ENCODE results near the gene GFRA4.

GFRA4 gene

DNA sequence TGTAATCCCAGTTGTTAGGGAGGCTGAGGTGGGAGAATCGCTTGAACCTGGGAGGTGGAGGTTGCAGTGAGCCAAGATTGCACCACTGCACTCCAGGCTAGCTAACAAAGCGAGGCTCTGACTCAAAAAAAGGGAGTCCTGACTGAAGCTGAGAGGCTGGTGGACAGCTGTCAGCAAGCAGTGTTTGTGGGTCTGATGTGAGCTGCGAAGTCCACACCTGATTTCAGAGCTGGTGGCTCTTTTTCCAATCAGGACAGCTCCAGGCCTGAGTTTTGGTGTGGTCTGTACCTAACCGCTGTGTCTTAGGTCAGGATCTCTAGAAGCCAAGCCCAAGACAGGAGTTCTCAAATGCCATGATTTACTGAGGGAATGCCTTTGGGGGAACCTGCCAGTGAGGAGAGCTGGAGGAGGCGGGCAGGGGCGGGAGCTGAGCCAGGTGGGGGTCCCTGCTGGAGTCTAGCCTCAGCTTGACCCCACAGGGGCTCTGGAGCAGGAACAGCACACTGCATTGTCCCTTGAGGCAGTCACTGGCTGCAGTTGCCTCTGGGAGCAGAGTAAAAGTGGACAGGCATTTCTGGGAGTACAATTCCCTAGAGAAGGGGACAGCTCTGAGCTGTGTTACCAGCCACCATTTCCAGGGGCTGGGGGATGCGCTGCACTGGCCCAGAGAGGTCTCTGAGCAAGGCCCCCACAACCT lies 5.0 kb downstream of the GFRA4 start:
- no peak for DNase-seq (ENCODE audit: low read depth, low spot score)
- no peak overlapping the region for H3K27ac ChIP-seq

DNA sequence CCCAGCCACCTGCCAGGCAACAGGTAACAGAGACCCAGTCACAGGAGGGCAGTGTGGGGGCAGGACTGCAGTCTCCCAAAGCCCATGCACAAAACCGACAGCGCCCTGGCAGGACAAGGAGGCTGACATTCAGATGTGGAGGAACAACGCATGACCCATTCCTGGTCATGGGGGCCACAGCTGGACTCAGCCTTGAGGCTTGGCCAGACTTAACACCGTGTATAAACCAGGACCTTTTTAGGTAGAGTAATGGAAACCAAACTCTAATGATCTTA lies 8.1 kb downstream of the GFRA4 start:
- no peak overlapping the region for H3K27ac ChIP-seq
- DNase-seq (ENCODE audit: low read depth, low spot score) = no peak

DNA sequence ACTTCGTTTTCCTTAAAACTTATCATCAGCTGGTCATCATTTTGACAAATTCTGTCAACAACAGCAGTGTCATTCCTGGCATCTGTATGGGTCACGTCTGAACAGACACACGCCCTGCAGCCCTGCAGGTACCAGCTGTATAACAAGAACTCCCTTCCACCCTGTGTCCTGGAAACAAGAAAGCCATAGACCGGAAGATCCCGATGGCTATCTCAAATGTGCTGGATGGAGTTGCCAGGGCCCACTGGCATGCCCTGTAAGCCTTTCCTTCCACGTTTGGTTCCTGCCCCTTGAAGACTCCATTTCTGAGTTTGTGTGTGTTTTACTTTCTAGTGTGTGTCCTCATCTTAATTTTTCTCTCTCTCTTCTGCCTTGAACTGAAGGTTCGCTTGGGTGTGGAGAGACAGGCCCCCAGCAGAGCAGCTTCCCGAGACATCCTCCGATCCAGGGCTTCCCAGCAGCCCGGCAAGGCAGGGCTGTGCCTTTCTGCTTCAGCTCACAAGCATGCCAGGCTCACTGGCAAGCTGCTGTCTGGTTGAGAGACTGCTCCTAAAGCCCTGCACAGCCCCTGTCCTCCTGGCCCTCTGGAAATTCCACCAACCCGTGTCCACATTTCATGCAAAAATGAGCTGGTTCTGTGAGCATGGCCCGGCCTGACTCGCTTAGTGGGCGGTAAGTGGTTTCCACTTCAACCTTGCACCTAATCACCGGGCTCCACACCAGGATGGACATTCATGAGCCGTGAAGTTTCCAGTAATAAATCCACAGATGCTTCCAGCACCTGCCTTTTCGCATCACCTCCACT lies 8.7 kb downstream of the GFRA4 start:
- no peak for DNase-seq (ENCODE audit: low read depth, low spot score)
- no peak overlapping the region for H3K27ac ChIP-seq

DNA sequence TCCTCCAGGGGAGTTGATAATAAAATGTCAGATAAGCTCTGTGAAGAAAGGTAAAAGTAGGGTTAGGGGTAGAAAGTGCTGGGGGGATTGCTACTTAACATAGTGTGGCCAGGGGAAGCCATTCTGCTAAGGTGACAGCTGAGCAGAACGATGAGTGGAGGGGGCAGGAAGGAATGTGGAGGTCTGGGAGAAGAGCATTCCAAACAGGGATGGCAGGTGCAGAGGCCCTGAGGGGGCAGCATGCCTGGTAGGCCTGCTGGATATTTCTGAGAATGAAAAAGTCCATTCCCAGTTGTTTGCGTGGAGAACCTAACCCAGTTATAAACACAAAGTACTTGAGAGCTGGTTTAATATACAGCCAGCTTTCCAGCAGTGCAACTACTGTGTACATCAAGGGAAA lies 9.3 kb downstream of the GFRA4 start:
- DNase-seq (ENCODE audit: low read depth, low spot score) = no peak
- H3K27ac ChIP-seq = no peak overlapping the region

DNA sequence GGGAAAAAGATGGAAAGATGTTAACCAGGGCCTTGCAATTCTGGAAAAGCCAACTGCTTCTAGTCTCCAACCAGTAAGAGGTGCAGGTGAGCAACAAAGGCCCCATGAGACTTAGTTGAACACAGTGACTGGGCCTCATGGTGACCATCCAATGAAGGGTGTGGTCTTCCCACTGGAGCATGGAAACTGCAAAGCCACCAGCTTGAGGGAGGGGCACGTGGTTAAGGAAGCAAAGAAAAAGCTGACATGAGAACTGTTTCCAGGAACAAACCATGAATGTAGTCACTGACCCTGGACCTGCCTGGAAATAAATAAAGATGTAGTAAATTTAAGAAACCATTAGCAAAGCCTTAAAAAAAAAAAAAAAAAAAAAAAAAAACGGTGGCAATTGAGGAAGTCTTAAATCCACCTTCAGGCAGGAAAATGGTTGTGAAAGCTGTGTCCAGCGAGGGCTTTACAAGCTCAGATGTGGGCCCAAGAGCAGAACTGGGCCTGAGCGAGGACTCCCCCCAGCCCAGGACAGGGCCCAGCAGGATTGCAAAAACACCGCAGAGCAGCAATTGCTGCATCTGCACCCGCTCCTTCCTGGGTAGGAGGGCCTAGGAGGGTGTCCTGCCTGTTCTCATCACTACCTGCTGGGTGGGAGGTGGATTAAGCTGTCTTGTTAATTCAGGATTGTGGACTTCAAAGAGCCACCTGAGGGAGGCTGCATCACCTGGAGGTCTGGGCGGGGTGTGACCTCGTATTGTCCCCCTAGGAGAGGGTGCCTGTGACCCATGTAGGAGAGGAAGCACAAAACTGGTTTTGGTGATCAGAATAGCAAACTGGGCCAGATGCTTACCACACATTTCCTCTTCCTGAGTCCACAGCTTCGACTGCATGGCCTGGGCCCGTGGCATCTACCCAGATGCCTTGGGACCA lies 10.3 kb downstream of the GFRA4 start:
- no peak overlapping the region for H3K27ac ChIP-seq
- DNase-seq (ENCODE audit: low read depth, low spot score) = no peak

DNA sequence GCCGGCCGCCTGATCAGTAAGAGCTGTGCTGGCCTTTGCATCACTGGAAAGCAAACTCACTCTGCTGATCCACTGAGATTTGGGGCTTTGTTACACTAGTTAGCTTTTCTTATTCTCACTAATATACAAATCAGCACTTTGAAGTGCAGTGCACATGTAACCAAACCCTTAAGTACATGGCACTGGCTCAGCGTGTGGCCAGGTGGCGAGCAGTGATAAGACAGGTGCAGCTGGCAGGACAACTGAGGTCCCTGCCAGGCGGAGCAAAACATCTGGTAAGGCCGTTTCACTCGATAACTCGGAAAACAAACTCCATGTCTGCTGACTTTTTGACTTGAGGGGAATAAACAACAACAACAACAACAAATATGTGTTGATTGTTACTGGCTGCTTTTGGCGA lies 11.0 kb downstream of the GFRA4 start:
- no peak for DNase-seq (ENCODE audit: low read depth, low spot score)
- H3K27ac ChIP-seq = no peak overlapping the region

DNA sequence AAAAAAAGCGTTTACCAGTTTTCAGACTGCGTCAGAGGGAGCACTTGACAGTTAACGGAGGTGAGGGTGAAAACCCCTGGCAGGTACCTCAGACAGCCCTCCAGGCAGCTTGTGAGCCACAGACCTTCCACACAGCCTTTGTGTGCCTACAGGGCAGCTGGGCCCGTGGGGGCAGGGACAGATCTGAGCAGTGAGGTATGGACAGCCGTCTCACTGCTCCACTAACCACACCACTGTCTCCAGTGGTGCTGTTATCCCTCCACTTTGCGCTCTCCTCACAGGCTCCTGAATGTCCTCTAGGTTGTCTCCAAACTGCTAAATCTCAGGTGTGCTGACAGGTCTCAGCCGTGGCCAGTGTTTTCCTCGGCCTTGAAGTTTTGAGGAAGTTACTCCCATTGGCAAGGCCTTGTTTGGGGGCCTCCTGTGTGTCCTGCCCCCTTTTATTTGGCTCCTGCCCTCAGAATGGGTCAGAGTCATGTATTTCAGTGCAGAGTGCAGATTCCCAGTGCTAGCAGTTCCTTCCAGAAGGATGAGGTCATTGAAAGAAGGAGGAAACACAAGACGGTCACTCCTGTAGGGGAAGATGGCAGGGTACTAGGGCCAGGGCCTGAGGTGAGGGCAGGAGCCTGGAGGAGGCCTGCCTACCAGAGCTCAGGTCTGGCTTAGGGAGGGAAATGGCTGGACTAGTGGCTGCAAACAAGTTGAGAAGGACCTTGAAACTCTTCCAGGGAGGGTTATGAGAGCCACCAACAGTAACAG lies 11.8 kb downstream of the GFRA4 start:
- no peak overlapping the region for H3K27ac ChIP-seq
- no peak for DNase-seq (ENCODE audit: low read depth, low spot score)

DNA sequence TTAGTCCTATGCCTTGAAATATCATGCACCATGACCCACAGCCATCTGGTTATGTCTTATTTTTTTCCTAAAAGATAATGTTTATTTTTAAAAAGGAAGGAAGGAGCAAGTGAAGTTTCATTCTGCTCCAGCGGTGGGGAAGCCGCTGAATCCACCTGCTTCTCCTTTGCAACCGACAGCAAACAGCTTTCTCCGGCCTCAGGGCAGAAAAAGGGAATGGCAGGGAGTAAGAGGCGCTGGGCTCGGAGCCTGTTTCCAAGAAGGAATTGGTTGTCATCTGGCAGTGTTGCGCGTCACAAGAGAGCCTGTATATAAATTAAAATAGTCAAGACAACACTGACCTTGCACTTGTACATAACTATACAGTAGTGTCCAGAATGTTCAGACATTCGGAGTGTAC lies 14.2 kb downstream of the GFRA4 start:
- no peak overlapping the region for H3K27ac ChIP-seq
- no peak for DNase-seq (ENCODE audit: low read depth, low spot score)

DNA sequence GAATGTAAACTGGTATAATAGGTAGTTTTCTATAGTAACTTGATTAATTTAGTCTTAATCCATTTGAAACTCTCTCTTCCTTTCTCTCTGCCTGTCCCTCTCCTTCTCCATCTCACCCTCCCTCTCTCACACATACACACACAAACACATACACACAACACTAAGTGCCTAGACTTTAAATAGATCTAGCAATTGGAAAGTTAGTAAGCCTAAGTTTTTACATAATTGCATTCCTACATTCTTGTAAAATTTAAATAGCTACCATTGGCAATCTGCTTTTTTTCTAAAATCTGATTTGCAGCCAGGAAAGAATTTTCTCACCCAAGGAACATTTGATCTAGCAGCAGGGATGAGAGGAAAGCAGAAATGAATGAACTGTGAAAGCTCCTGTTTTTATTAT lies 15.7 kb downstream of the GFRA4 start:
- no peak overlapping the region for H3K27ac ChIP-seq
- DNase-seq (ENCODE audit: low read depth, low spot score) = no peak

DNA sequence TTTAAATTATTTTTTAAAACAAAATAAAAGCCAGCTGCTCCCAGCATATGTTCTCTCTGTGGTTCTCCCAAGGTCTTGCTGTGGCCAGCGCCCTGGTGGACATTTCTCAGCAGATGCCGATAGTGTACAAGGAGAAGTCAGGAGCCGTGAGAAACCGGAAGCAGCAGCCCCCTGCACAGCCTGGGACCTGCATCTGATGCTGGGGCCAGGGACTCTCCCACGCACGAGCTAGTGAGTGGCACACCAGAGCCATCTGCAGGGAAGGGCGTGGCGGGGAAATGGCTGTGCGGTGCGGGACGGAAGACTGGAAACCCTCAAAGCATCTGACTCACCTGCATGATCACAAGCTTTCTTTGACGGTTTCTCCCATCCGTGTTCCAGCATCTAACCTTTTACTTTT lies 16.5 kb downstream of the GFRA4 start:
- H3K27ac ChIP-seq = no peak overlapping the region
- no peak for DNase-seq (ENCODE audit: low read depth, low spot score)

DNA sequence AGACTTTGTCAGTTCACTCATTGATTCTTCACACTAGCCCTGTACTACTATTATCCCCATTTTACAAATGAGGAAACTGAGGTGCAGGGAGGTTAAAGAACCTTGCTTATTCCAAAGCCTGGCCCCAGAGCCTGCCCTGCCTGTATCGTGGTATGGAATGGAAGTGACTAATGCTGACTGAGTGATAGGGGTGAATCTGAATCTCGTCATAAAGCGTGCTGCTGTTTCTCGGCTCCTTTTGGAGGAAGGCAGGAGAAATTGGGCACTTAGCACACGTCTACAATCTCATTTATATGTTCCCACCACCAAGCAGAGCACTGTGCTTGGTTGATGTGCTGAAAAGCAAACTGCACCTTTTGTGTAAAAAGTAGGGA lies 17.1 kb downstream of the GFRA4 start:
- no peak for DNase-seq (ENCODE audit: low read depth, low spot score)

DNA sequence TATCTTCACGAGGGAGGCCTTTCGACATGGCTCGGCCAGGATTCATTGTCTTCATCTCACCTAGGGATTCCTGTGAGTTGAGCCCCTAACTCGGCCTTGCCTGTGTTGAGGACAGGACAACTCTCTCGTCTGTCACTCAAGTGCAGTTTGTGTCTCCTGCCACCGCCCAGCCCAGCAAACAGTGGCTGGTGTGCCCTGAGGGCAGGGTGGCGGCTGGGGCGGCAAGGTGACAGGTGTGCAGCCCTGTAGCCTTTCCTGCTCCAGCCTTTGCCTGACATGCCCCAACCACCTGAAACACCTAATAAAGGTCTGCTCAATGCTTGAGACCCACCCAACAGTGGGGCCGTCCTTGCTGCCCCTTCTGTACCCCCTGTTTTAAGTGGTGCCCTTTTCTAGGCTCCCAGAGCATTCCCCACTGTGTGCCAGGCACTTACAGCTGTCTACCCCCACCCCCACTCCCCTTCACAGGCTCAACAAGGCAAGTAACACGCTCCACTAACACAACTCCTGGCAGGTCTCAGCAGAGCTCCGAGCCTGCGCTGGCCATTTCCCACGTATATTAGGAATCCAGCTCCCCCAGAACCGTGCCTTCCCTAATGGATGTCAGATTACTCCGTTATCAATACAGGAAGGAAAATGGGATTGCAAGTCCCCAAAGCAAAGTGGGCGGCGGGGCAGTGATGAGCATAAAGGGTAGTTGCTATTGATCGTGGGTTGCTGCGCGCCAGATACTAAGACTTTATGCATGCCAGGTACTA lies 17.7 kb downstream of the GFRA4 start:
- no peak overlapping the region for H3K27ac ChIP-seq
- DNase-seq (ENCODE audit: low read depth, low spot score) = no peak

More for the DNA sequence above, 17.1 kb downstream of the GFRA4 start:
- no peak overlapping the region for H3K27ac ChIP-seq

DNA sequence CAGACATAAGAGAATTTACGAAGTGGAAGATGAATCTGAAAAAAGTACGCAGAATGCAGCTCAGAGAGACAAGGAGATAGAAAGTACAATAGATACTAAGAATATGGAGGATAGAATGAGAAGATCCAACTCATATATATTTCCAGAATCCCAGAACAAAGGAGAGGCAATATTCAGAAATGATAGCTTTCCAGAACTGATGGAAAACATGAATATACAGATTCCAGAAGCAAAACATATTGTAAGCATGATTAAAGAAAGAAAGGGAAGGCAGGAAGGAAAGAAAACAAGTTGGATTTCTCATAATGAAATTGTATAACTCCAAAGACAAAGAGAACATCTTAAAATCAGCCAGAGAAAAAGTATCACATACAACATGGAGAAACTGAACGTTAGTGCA lies 22.9 kb downstream of the GFRA4 start:
- no peak overlapping the region for H3K27ac ChIP-seq
- no peak for DNase-seq (ENCODE audit: low read depth, low spot score)

DNA sequence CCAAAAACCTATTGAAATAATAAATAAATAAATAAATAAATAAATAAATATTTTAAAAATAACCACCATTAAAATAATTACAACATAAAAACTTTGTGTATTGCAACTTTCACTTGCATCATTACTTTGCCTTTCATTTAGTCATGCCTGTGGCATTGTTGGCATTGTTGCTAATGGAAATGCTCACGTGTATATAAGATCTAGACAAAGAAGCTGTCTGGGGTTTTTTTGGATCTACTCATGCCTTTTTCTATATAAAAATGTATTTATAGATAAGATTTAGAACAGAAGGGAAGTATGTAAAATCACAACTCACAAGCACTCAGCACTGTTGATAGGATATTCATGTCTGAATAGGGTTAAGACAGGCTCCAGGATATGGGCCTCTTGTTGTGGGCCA lies 27.9 kb downstream of the GFRA4 start:
- no peak for DNase-seq (ENCODE audit: low read depth, low spot score)
- H3K27ac ChIP-seq = no peak overlapping the region

DNA sequence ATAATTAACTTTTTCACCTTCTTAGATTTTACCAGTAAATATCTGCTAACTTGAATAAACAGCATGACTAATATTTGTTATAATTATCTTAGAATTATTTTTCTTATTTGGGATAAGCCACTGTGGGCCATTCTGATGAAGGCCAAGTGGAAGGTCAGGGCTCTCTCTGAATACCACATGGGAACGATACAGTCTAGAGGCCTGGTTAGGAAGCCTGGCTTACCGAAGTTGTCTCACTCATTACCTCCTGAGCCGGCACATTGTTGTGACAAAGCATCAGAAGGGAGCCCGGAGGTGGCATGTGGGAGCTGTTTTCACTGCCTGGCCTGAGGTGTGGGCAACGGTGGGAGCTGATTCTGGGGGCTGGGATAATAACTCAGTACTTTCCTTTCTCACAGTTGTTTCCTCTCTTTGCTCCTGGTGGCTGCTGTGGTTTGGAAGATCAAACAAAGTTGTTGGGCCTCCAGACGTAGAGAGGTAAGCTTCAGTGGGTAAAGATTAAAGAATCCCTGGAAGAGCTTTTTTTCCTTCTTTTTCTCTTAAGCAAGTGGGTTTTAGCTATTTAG lies 29.2 kb downstream of the GFRA4 start:
- no peak overlapping the region for H3K27ac ChIP-seq
- DNase-seq (ENCODE audit: low read depth, low spot score) = no peak

DNA sequence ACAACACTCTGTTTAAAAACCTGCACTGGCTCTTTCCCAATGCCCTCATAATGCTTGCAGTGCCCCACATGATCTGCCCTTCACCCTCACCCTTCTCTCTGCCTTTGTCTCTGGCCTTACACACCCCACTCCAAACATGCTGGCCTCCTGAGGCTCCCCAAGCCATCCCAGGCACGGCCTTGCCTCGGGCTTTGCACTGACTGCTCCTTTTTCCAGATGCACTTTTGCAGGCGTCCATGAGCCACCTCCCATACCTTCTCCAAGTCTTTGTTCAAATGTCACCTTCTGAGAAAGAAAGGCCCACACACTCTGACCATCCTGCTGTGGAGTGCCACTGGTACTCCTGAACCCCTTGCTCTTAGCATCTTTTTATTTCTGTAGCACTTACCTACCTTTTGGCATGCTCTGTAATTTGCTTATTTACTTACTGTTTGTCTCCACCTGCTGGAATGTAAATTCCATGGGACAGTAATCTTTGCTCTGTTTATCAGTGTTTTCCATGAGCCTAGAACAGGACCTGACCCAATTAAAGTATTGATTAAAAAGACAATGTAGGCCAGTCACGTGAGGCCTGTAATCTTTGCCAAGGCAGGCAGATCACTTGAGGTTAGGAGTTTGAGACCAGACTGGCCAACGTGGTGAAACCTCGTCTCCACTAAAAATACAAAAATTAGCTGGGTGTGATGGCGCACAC lies 30.7 kb downstream of the GFRA4 start:
- DNase-seq (ENCODE audit: low read depth, low spot score) = no peak
- H3K27ac ChIP-seq = no peak overlapping the region

DNA sequence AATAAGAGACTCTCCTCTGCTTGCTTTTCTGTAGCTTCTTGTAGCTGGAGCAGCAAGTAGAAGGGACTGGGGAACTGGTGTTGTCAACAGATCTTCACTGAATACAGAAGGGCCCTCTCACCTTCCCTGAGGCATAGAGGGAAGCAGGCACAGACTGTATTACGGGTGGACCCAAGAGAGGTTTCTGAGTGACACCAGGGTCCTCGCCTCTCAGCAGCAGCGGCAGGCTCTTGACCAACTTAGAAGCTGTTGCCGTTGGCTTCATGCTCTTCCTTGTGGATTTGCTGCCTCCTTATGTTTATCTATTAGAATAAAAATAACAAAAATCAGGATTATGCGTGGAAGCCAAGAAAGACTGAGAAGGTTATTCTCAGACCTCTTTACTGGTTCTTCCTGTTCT lies 31.7 kb downstream of the GFRA4 start:
- DNase-seq (ENCODE audit: low read depth, low spot score) = no peak
- no peak overlapping the region for H3K27ac ChIP-seq

DNA sequence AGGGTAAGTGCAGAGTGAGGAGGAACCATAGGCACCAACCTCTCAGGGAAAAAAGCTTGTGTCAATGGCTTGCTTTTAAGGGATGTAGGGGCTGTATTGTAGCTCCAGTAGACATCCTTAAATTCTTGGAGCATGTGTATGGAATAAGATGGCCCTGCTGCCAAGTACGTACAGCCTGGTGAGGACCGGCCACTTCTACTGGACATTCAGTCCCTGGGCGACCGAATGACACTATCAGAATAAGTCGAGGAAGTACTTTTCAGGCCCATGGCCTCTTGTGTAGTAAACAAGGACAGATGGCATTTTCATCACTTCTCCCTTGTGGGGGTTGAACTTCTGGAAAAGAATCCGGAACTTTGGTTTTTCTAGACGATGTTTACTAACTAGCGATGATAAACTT lies 32.8 kb downstream of the GFRA4 start:
- no peak for DNase-seq (ENCODE audit: low read depth, low spot score)
- H3K27ac ChIP-seq = no peak overlapping the region

DNA sequence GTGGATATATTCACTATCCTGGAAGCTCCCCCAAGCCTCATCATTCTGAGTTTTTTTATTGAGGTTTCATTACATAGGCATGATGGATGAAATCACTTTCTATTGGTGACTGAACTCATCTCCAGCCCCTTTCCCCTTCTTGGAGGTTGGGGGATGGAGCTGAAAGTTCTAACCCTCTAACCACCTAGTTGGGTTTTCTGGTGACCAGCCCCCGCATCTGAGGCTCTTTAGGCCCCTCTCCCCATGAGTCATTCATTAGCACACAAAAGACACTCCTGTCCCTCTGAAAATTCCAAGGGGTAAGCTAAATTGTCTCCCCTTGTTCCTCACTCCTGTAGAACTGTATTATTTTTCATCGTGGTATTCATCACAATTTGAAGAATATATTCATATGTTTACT lies 33.3 kb downstream of the GFRA4 start:
- no peak overlapping the region for H3K27ac ChIP-seq
- no peak for DNase-seq (ENCODE audit: low read depth, low spot score)

Measured in epithelial cell of prostate (primary cell).